Upper lobe of left lung (tissue), 6 donors: Measurements from ENCODE around the gene CRYGS. TPM values are rescaled to one million over a fixed set of nuclear protein-coding genes. Genes with fewer than 3 reads are reported as not detected.

Experiments used
- ATAC-seq, 2 donors: fragments of 200-7000 bp; cut with Tn5 transposase; one replicate each; pipeline ENCODE4 v1.9.1; 2022; ENCODE audit warnings: mild to moderate bottlenecking in 2 of 2, moderate library complexity in 2 of 2; ENCODE audit not compliant: low FRiP score in 2 of 2
- DNase-seq, 2 donors: peaks; one replicate each; pipeline ENCODE4 v3.0.0-alpha.2; 2019 to 2020
- H3K27ac ChIP-seq, 4 donors: fragments of 200-600 bp; sonication (generic); one replicate each; pipeline ENCODE4 v1.5.1; 2016 to 2019
- H3K27me3 ChIP-seq, 4 donors: fragments of 200-600 bp; sonication (generic); one replicate each; pipeline ENCODE4 v1.5.1; 2017 to 2019
- H3K36me3 ChIP-seq, 4 donors: fragments of 200-600 bp; sonication (generic); one replicate each; pipeline ENCODE4 v1.5.1; 2016 to 2019
- H3K4me1 ChIP-seq, 4 donors: fragments of 200-600 bp; sonication (generic); one replicate each; pipeline ENCODE4 v1.5.1; 2018 to 2019
- H3K4me3 ChIP-seq, 4 donors: fragments of 200-600 bp; sonication (generic); one replicate each; pipeline ENCODE4 v1.5.1; 2017 to 2019; ENCODE audit warnings: mild to moderate bottlenecking in 2 of 4, moderate library complexity in 1 of 4
- H3K9me3 ChIP-seq, 4 donors: fragments of 200-600 bp; sonication (generic); one replicate each; pipeline ENCODE4 v1.5.1; 2018 to 2019
- CTCF ChIP-seq, 6 experiments: fragments of 450-650 bp in 4 of 6; fragments of 200-600 bp in 2 of 6; sonication (generic) in 2 of 6; IDR thresholded peaks; one replicate each; pipeline ENCODE4 v1.5.1; 2016 to 2019; ENCODE audit warnings: antibody characterized with exemption in 6 of 6
- EP300 ChIP-seq, 4 donors: sonication (generic); formaldehyde crosslinking; IDR thresholded peaks; one replicate each; pipeline ENCODE4 v1.5.1; 2017; ENCODE audit warnings: antibody characterized with exemption in 4 of 4, control low read depth in 2 of 4
- POLR2A ChIP-seq, 4 donors: fragments of 450-650 bp; IDR thresholded peaks; one replicate each; pipeline ENCODE4 v1.5.1; 2016 to 2017; ENCODE audit warnings: antibody characterized with exemption in 4 of 4, mild to moderate bottlenecking in 2 of 4
- POLR2AphosphoS5 ChIP-seq, 2 donors: sonication (generic); formaldehyde crosslinking; IDR thresholded peaks; one replicate each; pipeline ENCODE4 v1.5.1; 2017; ENCODE audit warnings: antibody characterized with exemption in 2 of 2
- WGBS, 2 donors: methylation state at CpG; one replicate each; pipeline ENCODE4 v1.1.5; 2017 to 2018; 5-methylcytosine and 5-hydroxymethylcytosine counted together
- total RNA-seq, 6 donors: library from RNA; depleted of rRNA in 4 of 6; stranded (reverse); fragments of >200 nt in 4 of 6; gene quantifications; one replicate each; pipeline versions ENCODE4 v1.1.0 to v1.2.1, GENCODE V29; 2016 to 2021
- donor health status: DM: no; HTN: no; CAD: no; lungs with moderate emphysema.
- donor health status: DM: no; HTN: yes; CAD: no; lungs with severe emphysema.

The CRYGS gene
- total RNA-seq, 6 donors from 2014 or later, result 2.7 to 9.4 (median 3.2) TPM

GRCh38 chr3:186564586-186564985 lies 20.4 kb upstream of the CRYGS start:
- no peak for TF ChIP-seq CTCF (IDR thresholded peaks at IDR 0.05)
- no peak for TF ChIP-seq POLR2AphosphoS5 (IDR thresholded peaks at IDR 0.05)
- TF ChIP-seq POLR2A (IDR thresholded peaks at IDR 0.05), result no peak
- TF ChIP-seq EP300 (IDR thresholded peaks at IDR 0.05), result no peak
- no peak for DNase-seq
- Histone ChIP-seq H3K4me1 (peaks cover 22 to 59% (median 25%) of the 10 kb centered on the region in 4 donors), H3K36me3 (peaks cover 0 to 22% (median 3%) of the 10 kb centered on the region in 4 donors), H3K4me3 (no peak overlapping the region), H3K27me3 (no peaks in the 10 kb centered on the region), H3K9me3 (no peaks in the 10 kb centered on the region), H3K27ac (no peak overlapping the region)
- ATAC-seq, result no peak

GRCh38 chr3:186552408-186553031 lies 8.3 kb upstream of the CRYGS start:
- no peak for TF ChIP-seq CTCF (IDR thresholded peaks at IDR 0.05)
- TF ChIP-seq POLR2A (IDR thresholded peaks at IDR 0.05), result no peak
- no peak for TF ChIP-seq POLR2AphosphoS5 (IDR thresholded peaks at IDR 0.05)
- TF ChIP-seq EP300 (IDR thresholded peaks at IDR 0.05), result no peak
- no peak for ATAC-seq
- peaks cover 11 to 95% (median 39%) of the 10 kb centered on the region in 4 donors for H3K36me3 ChIP-seq
- H3K9me3 ChIP-seq, result no peaks in the 10 kb centered on the region
- no peaks in the 10 kb centered on the region for H3K27me3 ChIP-seq
- H3K27ac ChIP-seq, result no peak overlapping the region
- DNase-seq, result no peak
- no peak overlapping the region for H3K4me3 ChIP-seq
- H3K4me1 ChIP-seq, result no peaks in the 10 kb centered on the region
- WGBS, 2 donors, result 60 to 68% methylated on average over 5 of the region's 5 CpGs

- Histone ChIP-seq H3K9me3 (no peaks in the 10 kb centered on the region), H3K4me1 (no peaks in the 10 kb centered on the region), H3K27ac (no peak overlapping the region), H3K27me3 (no peaks in the 10 kb centered on the region), H3K36me3 (peaks cover 8 to 92% (median 34%) of the 10 kb centered on the region in 4 donors), H3K4me3 (no peak overlapping the region)
- no peak for TF ChIP-seq CTCF (IDR thresholded peaks at IDR 0.05)
- TF ChIP-seq EP300 (IDR thresholded peaks at IDR 0.05), result no peak
- TF ChIP-seq POLR2A (IDR thresholded peaks at IDR 0.05), result no peak
- ATAC-seq (no peak), DNase-seq (no peak)
- 96 to 97% methylated on average over 6 of the region's 6 CpGs for WGBS, 2 donors
Measured at GRCh38 chr3:186551387-186551786, 7.2 kb upstream of the CRYGS start.

GRCh38 chr3:186549497-186549896 lies 5.3 kb upstream of the CRYGS start:
- Histone ChIP-seq H3K27me3 (no peaks in the 10 kb centered on the region), H3K4me3 (no peak overlapping the region), H3K4me1 (no peaks in the 10 kb centered on the region), H3K9me3 (no peaks in the 10 kb centered on the region), H3K27ac (no peak overlapping the region), H3K36me3 (peaks cover 7 to 85% (median 19%) of the 10 kb centered on the region in 4 donors)
- ATAC-seq (no peak), DNase-seq (no peak)
- no peak for TF ChIP-seq POLR2A (IDR thresholded peaks at IDR 0.05)
- TF ChIP-seq CTCF (IDR thresholded peaks at IDR 0.05), result no peak
- TF ChIP-seq POLR2AphosphoS5 (IDR thresholded peaks at IDR 0.05), result no peak
- TF ChIP-seq EP300 (IDR thresholded peaks at IDR 0.05), result no peak
- WGBS, 2 donors, result 97 to 99% methylated on average over 3 of the region's 3 CpGs

GRCh38 chr3:186540835-186541226 lies 3.3 kb downstream of the CRYGS start:
- H3K27me3 ChIP-seq, result no peaks in the 10 kb centered on the region
- no peak for ATAC-seq

More at GRCh38 chr3:186540835-186541226, 3.3 kb downstream of the CRYGS start:
- no peak for DNase-seq
- Histone ChIP-seq H3K4me3 (no peak overlapping the region), H3K9me3 (no peaks in the 10 kb centered on the region), H3K4me1 (peaks cover 0 to 8% (median 6%) of the 10 kb centered on the region in 4 donors), H3K27ac (no peak overlapping the region), H3K36me3 (peaks cover 0 to 18% (median 2%) of the 10 kb centered on the region in 4 donors)
- WGBS, 2 donors, result 39 to 51% methylated on average over 2 of the region's 2 CpGs
- no peak for TF ChIP-seq POLR2AphosphoS5 (IDR thresholded peaks at IDR 0.05)
- TF ChIP-seq CTCF (IDR thresholded peaks at IDR 0.05), result peak in 1 of 6 experiments; percentile 18
- no peak for TF ChIP-seq EP300 (IDR thresholded peaks at IDR 0.05)
- TF ChIP-seq POLR2A (IDR thresholded peaks at IDR 0.05), result no peak
